HCT116 (cell line): ENCODE results near the gene MRPL11. TPM values are rescaled to one million over a fixed set of nuclear protein-coding genes. Genes with fewer than 3 reads are reported as not detected.
"Not testable (repeated sequence)": the region's sequence is repeated elsewhere in the genome, so short reads cannot be mapped to it uniquely, and the experiment has no call there.

Experiments
- ATAC-seq: fragments of 200-7000 bp; cut with Tn5 transposase; 2 replicates; pipeline ENCODE4 v1.9.1; 2020; ENCODE audit warnings: mild to moderate bottlenecking, moderate library complexity
- BruUV-seq: library from RNA; stranded (reverse); fragments of 400-500 nt; replicated peaks from 2 replicates; lab custom pipeline; 2021; lab: Mats Ljungman, UMichigan
- CTCF ChIA-PET: fragments of 300-600 bp; sonication (Branson Sonifier 250); formaldehyde crosslinking; loops from one replicate; lab custom pipeline; 2021; ENCODE audit warnings: antibody characterized with exemption; lab: Charles Lee
- POLR2A ChIA-PET: fragments of 300-600, 350-600 bp; sonication (Branson Sonifier 250); formaldehyde crosslinking; loops from one replicate; lab custom pipeline; 2021; ENCODE audit warnings: antibody characterized with exemption; lab: Charles Lee
- RAD21 ChIA-PET, 2 experiments: fragments of 300-600 bp; sonication (Branson Sonifier 250); formaldehyde crosslinking; loops; one replicate each; lab custom pipeline; 2023; ENCODE audit warnings: low total read pairs in 2 of 2; ENCODE audit not compliant: uncharacterized antibody in 2 of 2, unreplicated experiment in 2 of 2, low non-redundant PET in 1 of 2; lab: Charles Lee
- DNase-seq: peaks from one replicate; pipeline ENCODE4 v3.0.0-alpha.2; 2010; ENCODE audit warnings: low read depth, low spot score
- H2AFZ ChIP-seq: fragments of 200-600 bp; shearing (Covaris generic), sonication (generic); 2 replicates; pipeline ENCODE4 v1.6.1; 2017; ENCODE audit warnings: low read depth, mixed run types, mixed read lengths, antibody characterized with exemption, low read length; ENCODE audit not compliant: poor library complexity, severe bottlenecking
- H3K27ac ChIP-seq: 2 replicates; pipeline ENCODE4 v1.5.1; 2012; ENCODE audit warnings: low read depth, low read length
- H3K27me3 ChIP-seq: fragments of 200-600 bp; sonication (generic); 2 replicates; pipeline ENCODE4 v1.6.1; 2016; ENCODE audit warnings: mixed run types, low read length, mixed read lengths; ENCODE audit not compliant: insufficient read depth
- H3K36me3 ChIP-seq, 2 experiments: fragments of 200-500 bp in 1 of 2; fragments of 200-600 bp in 1 of 2; sonication (Bioruptor generic) in 1 of 2; sonication (generic) in 1 of 2; 2 replicates each; pipeline versions ENCODE4 v1.5.1 to v1.6.1; 2014 to 2016; ENCODE audit warnings: low read length in 2 of 2, inconsistent platforms in 1 of 2, mixed read lengths in 1 of 2, mixed run types in 1 of 2; ENCODE audit not compliant: insufficient read depth in 2 of 2, control insufficient read depth in 1 of 2
- H3K4me1 ChIP-seq, 2 experiments: fragments of 200-600 bp in 1 of 2; sonication (generic) in 1 of 2; 2 replicates each; pipeline versions ENCODE4 v1.5.1 to v1.6.1; 2012 to 2017; ENCODE audit warnings: low read length in 2 of 2, inconsistent platforms in 1 of 2, mild to moderate bottlenecking in 1 of 2, mixed read lengths in 1 of 2, mixed run types in 1 of 2, moderate library complexity in 1 of 2; ENCODE audit not compliant: insufficient read depth in 2 of 2, control insufficient read depth in 1 of 2
- H3K4me2 ChIP-seq: fragments of 200-600 bp; sonication (generic); 2 replicates; pipeline ENCODE4 v1.6.1; 2017; ENCODE audit warnings: mixed run types, low read length, mixed read lengths
- H3K4me3 ChIP-seq, 2 experiments: fragments of 200-600 bp in 1 of 2; sonication (generic) in 1 of 2; replicated peaks in 1 of 2; 2 replicates each; pipeline ENCODE4 v1.5.1; 2011 to 2016; ENCODE audit warnings: low read length in 2 of 2, control low read depth in 1 of 2, low read depth in 1 of 2, mild to moderate bottlenecking in 1 of 2, mixed read lengths in 1 of 2, mixed run types in 1 of 2
- H3K79me2 ChIP-seq: fragments of 200-600 bp; sonication (generic); 2 replicates; pipeline ENCODE4 v1.6.1; 2017; ENCODE audit warnings: mild to moderate bottlenecking, mixed run types, low read length, moderate library complexity, mixed read lengths; ENCODE audit not compliant: insufficient read depth
- H3K9ac ChIP-seq: fragments of 200-600 bp; sonication (generic); 2 replicates; pipeline ENCODE4 v1.6.1; 2016; ENCODE audit warnings: low read length, mixed read lengths
- H3K9me2 ChIP-seq: fragments of 200-600 bp; sonication (generic), shearing (Covaris generic); 2 replicates; pipeline ENCODE4 v1.6.1; 2017; ENCODE audit warnings: mixed run types, mild to moderate bottlenecking, moderate library complexity; ENCODE audit not compliant: insufficient read depth
- H3K9me3 ChIP-seq, 2 experiments: fragments of 200-500 bp in 1 of 2; fragments of 200-600 bp in 1 of 2; sonication (Bioruptor generic) in 1 of 2; sonication (generic) in 1 of 2; 2 replicates each; pipeline ENCODE4 v1.6.1; 2014 to 2017; ENCODE audit warnings: low read length in 2 of 2, mixed read lengths in 2 of 2, inconsistent platforms in 1 of 2, low read depth in 1 of 2, mild to moderate bottlenecking in 1 of 2, mixed run types in 1 of 2, moderate library complexity in 1 of 2; ENCODE audit not compliant: control insufficient read depth in 1 of 2, insufficient read depth in 1 of 2
- H4K20me1 ChIP-seq: fragments of 200-600 bp; sonication (generic), shearing (Covaris generic); 2 replicates; pipeline ENCODE4 v1.6.1; 2017; ENCODE audit warnings: mixed run types, mild to moderate bottlenecking, moderate library complexity; ENCODE audit not compliant: insufficient read depth
- EGR1 ChIP-seq: IDR thresholded peaks from 2 replicates; pipeline ENCODE4 v1.6.1; 2012; ENCODE audit warnings: low read depth
- EZH2phosphoT487 ChIP-seq: fragments of 200-600 bp; IDR thresholded peaks from 2 replicates; pipeline ENCODE4 v1.6.1; 2018; ENCODE audit warnings: antibody characterized with exemption, borderline replicate concordance
- POLR2AphosphoS5 ChIP-seq: IDR thresholded peaks from 2 replicates; pipeline ENCODE4 v1.6.1; 2011; ENCODE audit warnings: mild to moderate bottlenecking, low read depth, low read length, moderate library complexity
- RAD21 ChIP-seq: IDR thresholded peaks from 2 replicates; pipeline ENCODE4 v1.6.1; 2012; ENCODE audit warnings: low read depth, mild to moderate bottlenecking
- SIN3A ChIP-seq: IDR thresholded peaks from 2 replicates; pipeline ENCODE4 v1.6.1; 2012; ENCODE audit warnings: low read depth
- SP1 ChIP-seq: IDR thresholded peaks from 2 replicates; pipeline ENCODE4 v1.6.1; 2012; ENCODE audit warnings: low read depth
- SRF ChIP-seq: IDR thresholded peaks from 2 replicates; pipeline ENCODE4 v1.6.1; 2012; ENCODE audit warnings: low read depth
- YY1 ChIP-seq: IDR thresholded peaks from 2 replicates; pipeline ENCODE4 v1.6.1; 2011; ENCODE audit warnings: low read length, low read depth, moderate library complexity, mild to moderate bottlenecking; ENCODE audit not compliant: insufficient replicate concordance; ENCODE audit errors: extremely low read depth
- ZNF274 ChIP-seq: fragments of 200-500 bp; sonication (Bioruptor generic); IDR thresholded peaks from 2 replicates; pipeline ENCODE4 v1.6.1; 2014; ENCODE audit warnings: mild to moderate bottlenecking, low read depth, low read length, inconsistent platforms
- intact Hi-C: fragments of 100-400 bp; cut with micrococcal nuclease; formaldehyde crosslinking; loops from 2 replicates; pipeline ENCODE4 v1.10.0; 2022
- total RNA-seq: library from RNA; stranded (reverse); gene quantifications from one replicate; pipeline ENCODE4 v1.2.1, GENCODE V29; 2021; ENCODE audit not compliant: unreplicated experiment
- TF ChIP-seq, protein P1 (sequence below): IDR thresholded peaks from 2 replicates; pipeline ENCODE4 v1.6.1; 2011; ENCODE audit warnings: mild to moderate bottlenecking, low read length, moderate library complexity; ENCODE audit not compliant: insufficient replicate concordance; ENCODE audit errors: extremely low read depth

The MRPL11 gene
- total RNA-seq, 1 experiment from 2014 or later: 126 TPM

GRCh38 chr11:66432597-66432996, 6.1 kb downstream of the MRPL11 start (continued):
- TF ChIP-seq, protein P1, sequence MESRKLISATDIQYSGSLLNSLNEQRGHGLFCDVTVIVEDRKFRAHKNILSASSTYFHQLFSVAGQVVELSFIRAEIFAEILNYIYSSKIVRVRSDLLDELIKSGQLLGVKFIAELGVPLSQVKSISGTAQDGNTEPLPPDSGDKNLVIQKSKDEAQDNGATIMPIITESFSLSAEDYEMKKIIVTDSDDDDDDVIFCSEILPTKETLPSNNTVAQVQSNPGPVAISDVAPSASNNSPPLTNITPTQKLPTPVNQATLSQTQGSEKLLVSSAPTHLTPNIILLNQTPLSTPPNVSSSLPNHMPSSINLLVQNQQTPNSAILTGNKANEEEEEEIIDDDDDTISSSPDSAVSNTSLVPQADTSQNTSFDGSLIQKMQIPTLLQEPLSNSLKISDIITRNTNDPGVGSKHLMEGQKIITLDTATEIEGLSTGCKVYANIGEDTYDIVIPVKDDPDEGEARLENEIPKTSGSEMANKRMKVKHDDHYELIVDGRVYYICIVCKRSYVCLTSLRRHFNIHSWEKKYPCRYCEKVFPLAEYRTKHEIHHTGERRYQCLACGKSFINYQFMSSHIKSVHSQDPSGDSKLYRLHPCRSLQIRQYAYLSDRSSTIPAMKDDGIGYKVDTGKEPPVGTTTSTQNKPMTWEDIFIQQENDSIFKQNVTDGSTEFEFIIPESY: no peak
- TF ChIP-seq POLR2AphosphoS5: no peak
- no peak for TF ChIP-seq SP1
- TF ChIP-seq EZH2phosphoT487: no peak
- no peak for TF ChIP-seq EGR1
- no peak for TF ChIP-seq SRF
- TF ChIP-seq ZNF274: no peak
- TF ChIP-seq RAD21: no peak
- no peak for TF ChIP-seq SIN3A
- no peak for TF ChIP-seq YY1

GRCh38 chr11:66431871-66432329, 6.7 kb downstream of the MRPL11 start:
- BruUV-seq, ATAC-seq, H3K4me3 ChIP-seq, H3K79me2 ChIP-seq, RAD21 ChIA-PET, H3K9me3 ChIP-seq, H3K9me2 ChIP-seq, H2AFZ ChIP-seq, H4K20me1 ChIP-seq, POLR2A ChIA-PET, H3K4me1 ChIP-seq, H3K4me2 ChIP-seq, H3K27me3 ChIP-seq, DNase-seq, H3K9ac ChIP-seq, H3K27ac ChIP-seq: not testable (repeated sequence)
- CTCF ChIA-PET: interaction anchor here (1.6 kb wide), 1 partner anchor 14 kb away, joined by 4 read pairs; no protein-coding TSS in a partner anchor
- intact Hi-C loops: loop anchor here (10.0 kb wide), 2 partner anchors 243 to 403 kb away; partner anchors contain the start of gene RBM4B
- peaks cover 14 to 22% of the 10 kb centered on the region in 2 experiments; a peak in 3 of 4 replicates for H3K36me3 ChIP-seq

DNA sequence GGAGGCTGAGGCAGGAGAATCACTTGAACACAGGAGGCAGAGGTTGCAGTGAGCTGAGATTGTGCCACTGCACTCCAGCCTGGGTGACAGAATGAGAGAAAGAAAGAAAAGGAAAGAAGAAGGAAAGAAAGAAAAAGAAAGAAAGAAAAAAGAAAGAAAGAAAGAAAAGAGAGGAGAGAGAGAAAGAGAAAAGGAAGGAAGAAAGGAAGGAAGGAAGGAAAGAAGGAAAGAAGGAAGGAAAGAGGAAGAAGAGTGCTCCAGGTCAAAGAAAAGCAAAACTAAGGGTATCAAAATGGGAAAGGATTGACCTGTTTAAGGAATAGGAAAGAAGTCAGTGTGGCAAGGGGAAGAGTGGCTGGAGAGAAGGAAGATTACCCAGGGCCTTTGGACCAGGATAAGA, 7.4 kb downstream of the MRPL11 start:
- H3K36me3 ChIP-seq: peaks cover 14 to 16% of the 10 kb centered on the region in 2 experiments; a peak in 3 of 4 replicates
- POLR2A ChIA-PET, H3K9ac ChIP-seq, H3K9me2 ChIP-seq, H4K20me1 ChIP-seq, BruUV-seq, H3K4me3 ChIP-seq, RAD21 ChIA-PET, H3K79me2 ChIP-seq, DNase-seq, H3K9me3 ChIP-seq, H3K27ac ChIP-seq, H3K27me3 ChIP-seq, H2AFZ ChIP-seq, H3K4me1 ChIP-seq, ATAC-seq, H3K4me2 ChIP-seq: not testable (repeated sequence)
- intact Hi-C loops: loop anchor here (10.0 kb wide), 2 partner anchors 244 to 404 kb away; partner anchors contain the start of gene RBM4B
- CTCF ChIA-PET: interaction anchor here (1.1 to 1.4 kb wide), 2 partner anchors 10 to 13 kb away, joined by 5 to 6 read pairs; no protein-coding TSS in a partner anchor
